Measurements from ENCODE around the gene FOXK1. TPM values are rescaled to one million over a fixed set of nuclear protein-coding genes. Genes with fewer than 3 reads are reported as not detected.
A peak's percentile ranks its signal among the peaks of the same experiment; 100 is the strongest.

The FOXK1 gene
- polyA plus RNA-seq, 3 donors: 0.33 to 16.8 (median 0.76) TPM

- TF ChIP-seq CTCF (IDR thresholded peaks at IDR 0.05): no peak
- 31% methylated on average over 6 of the region's 14 CpGs for WGBS (ENCODE audit: insufficient coverage)
These were observed 127.6 kb downstream of the FOXK1 start for GRCh38 chr7:4809666-4810065.

GRCh38 chr7:4814433-4814832 lies 132.3 kb downstream of the FOXK1 start:
- Mint-ChIP-seq H3K27me3 (ENCODE audit: low read depth in 3 of 3) (peaks cover 23 to 44% (median 35%) of the 10 kb centered on the region in 3 donors), H3K9me3 (peaks cover 3 to 18% (median 8%) of the 10 kb centered on the region in 7 donors), H3K4me1 (peaks cover 6% of the 10 kb centered on the region), H3K4me3 (peak overlapping the region in 1 of 2 donors; percentile 26), H3K27ac (no peak overlapping the region), H3K36me3 (no peaks in the 10 kb centered on the region)
- DNase-seq: no peak
- no peak overlapping the region for H3K9ac ChIP-seq (ENCODE audit: insufficient read depth, low read length, poor library complexity, severe bottlenecking)
- no peaks in the 10 kb centered on the region for H3K79me2 ChIP-seq (ENCODE audit: insufficient read depth, low read length)
- 1% methylated on average over 10 of the region's 14 CpGs for WGBS (ENCODE audit: insufficient coverage)
- no peak overlapping the region for H3K4me3 ChIP-seq (replicated peaks in 1 of 3; ENCODE audit: low read depth in 2 of 3, low read length in 3 of 3)
- no peak overlapping the region for H3K27ac ChIP-seq (ENCODE audit: low read depth in 1 of 2, low read length in 2 of 2)
- no peak overlapping the region for H2AFZ ChIP-seq (ENCODE audit: insufficient read depth, low read depth, low read length, poor library complexity, severe bottlenecking)
- no peaks in the 10 kb centered on the region for H4K20me1 ChIP-seq (ENCODE audit: insufficient read depth, low read length)
- peaks cover 0 to 3% of the 10 kb centered on the region in 2 donors for H3K4me1 ChIP-seq (ENCODE audit: control insufficient read depth in 1 of 2, insufficient read depth in 2 of 2, low read length in 2 of 2)
- no peak overlapping the region for H3K4me2 ChIP-seq (replicated peaks; ENCODE audit: extremely low read depth, low read length, poor library complexity, severe bottlenecking)
- intact Hi-C loops (cut with micrococcal nuclease): no loop called here
- peaks cover 0 to 4% of the 10 kb centered on the region in 2 donors for H3K9me3 ChIP-seq (replicated peaks in 1 of 2; ENCODE audit: control insufficient read depth in 1 of 2, insufficient read depth in 1 of 2, low read length in 2 of 2)
- TF ChIP-seq CTCF (IDR thresholded peaks at IDR 0.05): no peak
- no peaks in the 10 kb centered on the region for H3K36me3 ChIP-seq (replicated peaks in 1 of 2; ENCODE audit: control insufficient read depth in 1 of 2, insufficient read depth in 2 of 2, low read length in 2 of 2)
- peaks cover 2 to 21% of the 10 kb centered on the region in 2 donors for H3K27me3 ChIP-seq (ENCODE audit: control insufficient read depth in 2 of 2, insufficient read depth in 2 of 2, low read length in 2 of 2)

More at GRCh38 chr7:4809666-4810065, 127.6 kb downstream of the FOXK1 start:
- H3K4me3 ChIP-seq (replicated peaks in 1 of 3; ENCODE audit: low read depth in 2 of 3, low read length in 3 of 3): peak overlapping the region in 1 of 3 experiments; percentile 20
- no peaks in the 10 kb centered on the region for H3K36me3 Mint-ChIP-seq
- no peaks in the 10 kb centered on the region for H3K36me3 ChIP-seq (replicated peaks in 1 of 2; ENCODE audit: control insufficient read depth in 1 of 2, insufficient read depth in 2 of 2, low read length in 2 of 2)
- DNase-seq: no peak
- H3K27ac Mint-ChIP-seq: no peak overlapping the region
- H3K27me3 ChIP-seq (ENCODE audit: control insufficient read depth in 2 of 2, insufficient read depth in 2 of 2, low read length in 2 of 2): peaks cover 2 to 44% of the 10 kb centered on the region in 2 donors
- H3K27ac ChIP-seq (ENCODE audit: low read depth in 1 of 2, low read length in 2 of 2): no peak overlapping the region
- no peaks in the 10 kb centered on the region for H3K79me2 ChIP-seq (ENCODE audit: insufficient read depth, low read length)
- peak overlapping the region in 1 of 2 donors; percentile 87 for H3K4me3 Mint-ChIP-seq
- H3K4me2 ChIP-seq (replicated peaks; ENCODE audit: extremely low read depth, low read length, poor library complexity, severe bottlenecking): peak overlapping the region; percentile 63
- no peaks in the 10 kb centered on the region for H4K20me1 ChIP-seq (ENCODE audit: insufficient read depth, low read length)
- peaks cover 3 to 15% (median 10%) of the 10 kb centered on the region in 7 donors for H3K9me3 Mint-ChIP-seq
- intact Hi-C loops (cut with micrococcal nuclease): no loop called here
- H3K9ac ChIP-seq (ENCODE audit: insufficient read depth, low read length, poor library complexity, severe bottlenecking): no peak overlapping the region
- peaks cover 0 to 7% of the 10 kb centered on the region in 2 donors for H3K4me1 ChIP-seq (ENCODE audit: control insufficient read depth in 1 of 2, insufficient read depth in 2 of 2, low read length in 2 of 2)
- H2AFZ ChIP-seq (ENCODE audit: insufficient read depth, low read depth, low read length, poor library complexity, severe bottlenecking): peak overlapping the region; percentile 75
- H3K27me3 Mint-ChIP-seq (ENCODE audit: low read depth in 3 of 3): peaks cover 48 to 76% (median 52%) of the 10 kb centered on the region in 3 donors
- H3K9me3 ChIP-seq (replicated peaks in 1 of 2; ENCODE audit: control insufficient read depth in 1 of 2, insufficient read depth in 1 of 2, low read length in 2 of 2): peaks cover 0 to 4% of the 10 kb centered on the region in 2 donors
- H3K4me1 Mint-ChIP-seq: peaks cover 8% of the 10 kb centered on the region
